H1 (cell line): ENCODE data around the gene PCDHGA7. TPM values are rescaled to one million over a fixed set of nuclear protein-coding genes. Genes with fewer than 3 reads are reported as not detected.

Source experiments
- CTCF ChIA-PET: fragments of 300-600 bp; sonication (Branson Sonifier 250); formaldehyde crosslinking; loops from one replicate; lab custom pipeline; 2021; ENCODE audit not compliant: partially characterized antibody; lab: Charles Lee
- POLR2A ChIA-PET: fragments of 300-600 bp; sonication (Branson Sonifier 250); formaldehyde crosslinking; loops from one replicate; lab custom pipeline; 2021; ENCODE audit warnings: inconsistent platforms; ENCODE audit not compliant: partially characterized antibody; lab: Charles Lee
- DNase-seq, 2 experiments: peaks; one replicate each; pipeline versions ENCODE4 v3.0.0 to v3.0.0-alpha.2; 2010 to 2022; ENCODE audit warnings: low spot score in 2 of 2, low read depth in 1 of 2, mixed read lengths in 1 of 2
- FAIRE-seq: peaks from 2 replicates; lab custom pipeline; 2011; peaks lifted over from hg19 to GRCh38; lab: Jason Lieb, UNC
- H2AFZ ChIP-seq: 2 replicates; pipeline ENCODE4 v1.8.1; 2012; ENCODE audit warnings: low read length, inconsistent platforms
- H2AK5ac ChIP-seq: 2 replicates; pipeline ENCODE4 v1.6.1; 2013; ENCODE audit warnings: low read depth, low read length
- H2BK120ac ChIP-seq: replicated peaks from 2 replicates; pipeline ENCODE3; 2013; ENCODE audit warnings: low read depth, low read length, inconsistent platforms
- H2BK12ac ChIP-seq: 2 replicates; pipeline ENCODE4 v1.6.1; 2013; ENCODE audit warnings: low read depth, low read length
- H2BK15ac ChIP-seq: 2 replicates; pipeline ENCODE4 v1.6.1; 2013; ENCODE audit warnings: low read length
- H2BK20ac ChIP-seq: 2 replicates; pipeline ENCODE4 v1.6.1; 2013; ENCODE audit warnings: low read length
- H2BK5ac ChIP-seq: 2 replicates; pipeline ENCODE4 v1.6.1; 2013; ENCODE audit warnings: low read depth, low read length
- H3K14ac ChIP-seq: 2 replicates; pipeline ENCODE4 v1.6.1; 2013; ENCODE audit warnings: inconsistent platforms; ENCODE audit not compliant: insufficient read length
- H3K18ac ChIP-seq: 2 replicates; pipeline ENCODE4 v1.6.1; 2013; ENCODE audit warnings: low read length; ENCODE audit errors: extremely low read depth
- H3K23ac ChIP-seq: 2 replicates; pipeline ENCODE4 v1.6.1; 2013; ENCODE audit warnings: inconsistent platforms; ENCODE audit not compliant: insufficient read length
- H3K23me2 ChIP-seq: 2 replicates; pipeline ENCODE4 v1.6.1; 2013; ENCODE audit warnings: low read depth, low read length
- H3K27ac ChIP-seq: 2 replicates; pipeline ENCODE4 v1.6.1; 2011; ENCODE audit warnings: low read depth, low read length, inconsistent platforms
- H3K27me3 ChIP-seq, 4 experiments: replicated peaks in 1 of 4; 1 replicate in 1 of 4; 2 replicates in 3 of 4; pipeline versions ENCODE4 v1.6.1 to v1.8.1; 2011 to 2013; ENCODE audit warnings: low read length in 3 of 4, mild to moderate bottlenecking in 3 of 4, inconsistent platforms in 2 of 4, mixed read lengths in 2 of 4, moderate library complexity in 1 of 4; ENCODE audit not compliant: control insufficient read depth in 3 of 4, insufficient read depth in 3 of 4; ENCODE audit errors: extremely low read depth in 1 of 4
- H3K36me3 ChIP-seq, 4 experiments: 2 replicates each; pipeline versions ENCODE4 v1.6.1 to v1.8.1; 2011 to 2013; ENCODE audit warnings: mild to moderate bottlenecking in 4 of 4, low read length in 3 of 4, moderate library complexity in 2 of 4, control low read depth in 1 of 4, inconsistent platforms in 1 of 4; ENCODE audit not compliant: insufficient read depth in 4 of 4, control insufficient read depth in 2 of 4
- H3K4ac ChIP-seq: replicated peaks from 2 replicates; pipeline ENCODE3; 2013; ENCODE audit warnings: low read length, low read depth, mixed read lengths, inconsistent platforms; ENCODE audit not compliant: insufficient read length
- H3K4me1 ChIP-seq, 4 experiments: replicated peaks in 1 of 4; 1 replicate in 1 of 4; 2 replicates in 3 of 4; pipeline versions ENCODE4 v1.6.1 to v1.8.1; 2011 to 2013; ENCODE audit warnings: low read length in 3 of 4, inconsistent platforms in 2 of 4, mixed read lengths in 1 of 4; ENCODE audit not compliant: insufficient read depth in 4 of 4, control insufficient read depth in 3 of 4
- H3K4me2 ChIP-seq, 2 experiments: 2 replicates each; pipeline versions ENCODE4 v1.6.1 to v1.8.1; 2011 to 2013; ENCODE audit warnings: low read depth in 2 of 2, low read length in 2 of 2, control low read depth in 1 of 2, inconsistent platforms in 1 of 2, mild to moderate bottlenecking in 1 of 2; ENCODE audit not compliant: insufficient read depth in 1 of 2
- H3K4me3 ChIP-seq, 4 experiments: fragments of 200-600, 300-600 bp in 1 of 4; sonication (generic), shearing (Covaris generic), sonication (Bioruptor Twin) in 1 of 4; 2 replicates each; pipeline versions ENCODE4 v1.5.1 to v1.8.1; 2011 to 2016; ENCODE audit warnings: low read length in 4 of 4, low read depth in 3 of 4, control low read depth in 2 of 4, inconsistent platforms in 2 of 4, mild to moderate bottlenecking in 2 of 4, mixed read lengths in 1 of 4, moderate library complexity in 1 of 4; ENCODE audit not compliant: insufficient read depth in 2 of 4; ENCODE audit errors: extremely low read depth in 1 of 4
- H3K56ac ChIP-seq: replicated peaks from 2 replicates; pipeline ENCODE3; 2013; ENCODE audit warnings: low read depth, mild to moderate bottlenecking, mixed read lengths, low read length, inconsistent platforms; ENCODE audit not compliant: insufficient read length
- H3K79me1 ChIP-seq: 2 replicates; pipeline ENCODE4 v1.6.1; 2013; ENCODE audit warnings: low read depth, low read length, control low read depth
- H3K79me2 ChIP-seq, 2 experiments: 2 replicates each; pipeline versions ENCODE4 v1.6.1 to v1.8.1; 2012 to 2013; ENCODE audit warnings: low read length in 2 of 2, mild to moderate bottlenecking in 2 of 2, inconsistent platforms in 1 of 2; ENCODE audit not compliant: insufficient read depth in 2 of 2, control insufficient read depth in 1 of 2
- H3K9ac ChIP-seq, 4 experiments: replicated peaks in 1 of 4; 1 replicate in 1 of 4; 2 replicates in 3 of 4; pipeline versions ENCODE4 v1.6.1 to v1.8.1; 2011 to 2013; ENCODE audit warnings: low read depth in 3 of 4, low read length in 3 of 4, control low read depth in 2 of 4, mild to moderate bottlenecking in 2 of 4, moderate library complexity in 2 of 4, inconsistent platforms in 1 of 4; ENCODE audit errors: extremely low read depth in 1 of 4
- H3K9me3 ChIP-seq, 2 experiments: 2 replicates each; pipeline versions ENCODE4 v1.6.1 to v1.8.1; 2012 to 2013; ENCODE audit warnings: mild to moderate bottlenecking in 2 of 2, moderate library complexity in 2 of 2, control low read depth in 1 of 2, inconsistent platforms in 1 of 2, low read depth in 1 of 2, low read length in 1 of 2, mixed read lengths in 1 of 2; ENCODE audit not compliant: insufficient read depth in 2 of 2
- H4K20me1 ChIP-seq, 2 experiments: replicated peaks in 1 of 2; 2 replicates each; pipeline versions ENCODE3 to v1.8.1; 2011 to 2013; ENCODE audit warnings: inconsistent platforms in 2 of 2, low read length in 2 of 2, mild to moderate bottlenecking in 1 of 2; ENCODE audit not compliant: insufficient read depth in 2 of 2, control insufficient read depth in 1 of 2
- H4K5ac ChIP-seq: 2 replicates; pipeline ENCODE4 v1.6.1; 2013; ENCODE audit warnings: low read length, low read depth, mixed read lengths, inconsistent platforms; ENCODE audit not compliant: insufficient read length
- H4K8ac ChIP-seq: 2 replicates; pipeline ENCODE4 v1.8.0; 2013; ENCODE audit warnings: mild to moderate bottlenecking, moderate library complexity, low read length, inconsistent platforms; ENCODE audit not compliant: insufficient read depth; ENCODE audit errors: extremely low read depth
- H4K91ac ChIP-seq: replicated peaks from 2 replicates; pipeline ENCODE3; 2013; ENCODE audit warnings: low read length, mixed read lengths, inconsistent platforms; ENCODE audit not compliant: insufficient read length
- ASH2L ChIP-seq: fragments of 200-600, 300-600 bp; sonication (generic); IDR thresholded peaks from one replicate; pipeline ENCODE4 v1.7.1; 2017; ENCODE audit warnings: low read length
- NANOG ChIP-seq: IDR thresholded peaks from 2 replicates; pipeline ENCODE4 v1.6.1; 2011; ENCODE audit warnings: low read length, low read depth, mild to moderate bottlenecking, inconsistent platforms; ENCODE audit not compliant: insufficient read depth, poor library complexity, severe bottlenecking
- POLR2AphosphoS5 ChIP-seq: IDR thresholded peaks from 2 replicates; pipeline ENCODE4 v1.6.1; 2011; ENCODE audit warnings: low read depth, low read length
- ZNF274 ChIP-seq: IDR thresholded peaks from 2 replicates; pipeline ENCODE4 v1.7.0; 2012; ENCODE audit warnings: low read length, borderline replicate concordance; ENCODE audit errors: extremely low read depth
- WGBS, 2 experiments: shearing (Covaris generic) in 1 of 2; methylation state at CpG; one replicate each; pipeline versions ENCODE4 v1.1.6 to v1.1.7; 2013 to 2015; ENCODE audit warnings: low lambda C conversion rate in 2 of 2, mixed read lengths in 2 of 2, inconsistent platforms in 1 of 2, low coverage in 1 of 2, missing lambda C conversion rate in 1 of 2; ENCODE audit not compliant: insufficient replicate concordance in 2 of 2, insufficient coverage in 1 of 2, insufficient read length in 1 of 2; ENCODE audit errors: extremely low coverage in 1 of 2, missing lambda C conversion rate in 1 of 2; 5-methylcytosine and 5-hydroxymethylcytosine counted together
- polyA plus RNA-seq, 7 experiments: library from polyadenylated mRNA; depleted of rRNA in 3 of 7; stranded (reverse) in 5 of 7; unstranded in 2 of 7; fragments of >200 nt in 5 of 7; fragments of 200-250 nt in 2 of 7; gene quantifications; 1 replicate in 5 of 7; 2 replicates in 1 of 7; 4 replicates in 1 of 7; pipeline versions ENCODE4 v1.2.1 to v1.2.3, GENCODE V29; 2011 to 2013; ENCODE audit warnings: missing spikeins in 2 of 7, mixed read lengths in 2 of 7
- total RNA-seq: library from RNA; stranded (reverse); fragmentation: NEBNext Ultra II Directional; extraction: Animal tissue kit (Norgen Biotek cat#: 25700); gene quantifications from 2 replicates; pipeline ENCODE4 v1.2.1, GENCODE V29; 2021

PCDHGA7 gene
- total and polyA plus RNA-seq, 2 of the 8 experiments (the other 6 are each of a cell fraction or from before 2014, with no cell fraction given), result 0.39 to 1.1 TPM

- Histone ChIP-seq H2AK5ac (no peak overlapping the region), H2BK5ac (no peak overlapping the region), H4K91ac (no peak overlapping the region), H2BK12ac (no peak overlapping the region), H3K23me2 (no peaks in the 10 kb centered on the region), H3K9ac (no peak overlapping the region), H3K4me1 (peaks cover 0 to 3% (median 0%) of the 10 kb centered on the region in 4 experiments; a peak in 1 of 7 replicates), H4K8ac (no peak overlapping the region), H3K23ac (no peak overlapping the region), H3K4ac (no peak overlapping the region), H3K56ac (no peak overlapping the region), H3K4me2 (no peak overlapping the region), H2AFZ (no peak overlapping the region), H3K4me3 (no peak overlapping the region), H3K27ac (no peak overlapping the region), H2BK120ac (no peak overlapping the region), H3K79me2 (no peaks in the 10 kb centered on the region), H2BK15ac (no peak overlapping the region), H2BK20ac (no peak overlapping the region), H3K79me1 (no peaks in the 10 kb centered on the region), H4K20me1 (no peaks in the 10 kb centered on the region), H3K27me3 (no peaks in the 10 kb centered on the region), H3K14ac (no peak overlapping the region), H3K36me3 (peaks cover 0 to 8% (median 1%) of the 10 kb centered on the region in 4 experiments; a peak in 3 of 8 replicates), H3K18ac (no peak overlapping the region), H4K5ac (no peak overlapping the region), H3K9me3 (peaks cover 43 to 50% of the 10 kb centered on the region in 2 experiments)
- TF ChIP-seq POLR2AphosphoS5 (no peak), ZNF274 (no peak), NANOG (no peak), ASH2L (no peak)
- no peak for FAIRE-seq
- CTCF ChIA-PET, result interaction anchor here (1.0 to 1.6 kb wide), 5 partner anchors 16 to 179 kb away, joined by 3 to 5 read pairs (median 4); partner anchors contain the start of genes PCDHB9, PCDHGB1 and PCDHGB6
- POLR2A ChIA-PET, result no interaction called here
- no peak for DNase-seq
- WGBS, 2 experiments, result 97% methylated on average over 39 of the region's 46 CpGs; no CpG with 5 or more reads in 1 of the 2 experiments
These were observed 16.3 kb upstream of the PCDHGA7 start for GRCh38 chr5:141366016-141366896.
